NCI-H82 treated with DMSO at 0.1 percent for 48 hours (cell line): Measurements from ENCODE around the gene AIFM2.
"Not testable (repeated sequence)": the region's sequence is repeated elsewhere in the genome, so short reads cannot be mapped to it uniquely, and the experiment has no call there.

ENCODE experiments used
- DNase-seq: peaks from one replicate; lab custom pipeline; 2025; ENCODE audit not compliant: unreplicated experiment; lab: John Stamatoyannopoulos, UW

The AIFM2 gene

GRCh38 chr10:70132098-70133029 is at the start of gene AIFM2:
AIFM2 (minus strand) TSS chr10:70132825; CDS start chr10:70124084, 8,741 bp downstream.
- DNase-seq, result no peak

- DNase-seq, result not testable (repeated sequence)
Measured at GRCh38 chr10:70179209-70179608, 46.6 kb upstream of the AIFM2 start.

GRCh38 chr10:70178139-70178725 is 45.6 kb upstream of the AIFM2 start:
- DNase-seq, result no peak

GRCh38 chr10:70176441-70176840 is 43.8 kb upstream of the AIFM2 start:
- DNase-seq, result no peak

- no peak for DNase-seq
Measured at GRCh38 chr10:70175516-70175915, 42.9 kb upstream of the AIFM2 start.

GRCh38 chr10:70174058-70174741 is 41.6 kb upstream of the AIFM2 start:
- no peak for DNase-seq

GRCh38 chr10:70169649-70170364 is 37.2 kb upstream of the AIFM2 start:
- DNase-seq, result no peak

GRCh38 chr10:70169011-70169410 is 36.4 kb upstream of the AIFM2 start:
- DNase-seq, result no peak

- no peak for DNase-seq
Measured at GRCh38 chr10:70167246-70167645, 34.6 kb upstream of the AIFM2 start.

GRCh38 chr10:70166394-70166793 is 33.8 kb upstream of the AIFM2 start:
- no peak for DNase-seq

GRCh38 chr10:70164163-70164562 is 31.5 kb upstream of the AIFM2 start:
- DNase-seq, result no peak

GRCh38 chr10:70163448-70163847 is 30.8 kb upstream of the AIFM2 start:
- DNase-seq, result no peak

- DNase-seq, result no peak
Measured at GRCh38 chr10:70162892-70163201, 30.2 kb upstream of the AIFM2 start.

- no peak for DNase-seq
Measured at GRCh38 chr10:70162151-70162891, 29.7 kb upstream of the AIFM2 start.

- no peak for DNase-seq
Measured at GRCh38 chr10:70160798-70161197, 28.2 kb upstream of the AIFM2 start.

- DNase-seq, result not testable (repeated sequence)
Measured at GRCh38 chr10:70159366-70159765, 26.7 kb upstream of the AIFM2 start.

- DNase-seq, result no peak
Measured at GRCh38 chr10:70158113-70158512, 25.5 kb upstream of the AIFM2 start.

GRCh38 chr10:70155255-70155838 is 22.7 kb upstream of the AIFM2 start:
- DNase-seq, result no peak

GRCh38 chr10:70148516-70148915 is 15.9 kb upstream of the AIFM2 start:
- no peak for DNase-seq

GRCh38 chr10:70147259-70147625 is 14.6 kb upstream of the AIFM2 start:
- no peak for DNase-seq
